GM19452 (cell line): Measurements from ENCODE around the gene LCE1B.

Source experiments
- ATAC-seq: cut with Tn5 transposase; IDR thresholded peaks from one replicate; pipeline ENCODE4 v1.9.1; 2021; ENCODE audit not compliant: unreplicated experiment

LCE1B gene, protein sequence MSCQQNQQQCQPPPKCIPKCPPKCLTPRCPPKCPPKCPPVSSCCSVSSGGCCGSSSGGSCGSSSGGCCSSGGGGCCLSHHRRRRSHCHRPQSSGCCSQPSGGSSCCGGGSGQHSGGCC

DNA sequence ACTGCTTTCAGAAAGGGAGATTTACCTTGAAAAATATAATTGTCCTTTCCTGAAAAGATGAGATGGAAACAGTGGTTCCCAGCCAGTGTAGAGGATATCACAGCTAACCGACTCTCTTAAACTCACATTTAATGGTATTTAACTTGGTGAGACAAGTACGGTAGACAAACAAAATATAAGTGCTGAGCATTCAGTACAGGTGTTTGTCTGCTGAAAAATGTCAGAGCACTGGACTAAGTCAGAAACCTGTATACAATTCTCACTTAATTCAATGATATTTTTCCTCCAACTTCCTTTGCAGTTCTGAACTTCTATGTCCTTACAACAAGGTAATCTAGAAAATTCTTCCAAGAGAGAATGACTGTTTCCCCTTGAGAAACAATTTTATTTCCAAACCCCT lies at the start of gene LCE1B:
TSS of gene LCE1B (plus strand) at position 301 of the 400 bp plus-strand sequence. CDS start 476 bp downstream, outside the sequence.
- no peak for ATAC-seq

GRCh38 chr1:152768847-152769533 lies 42.8 kb upstream of the LCE1B start:
- no peak for ATAC-seq

GRCh38 chr1:152770411-152770810 lies 41.4 kb upstream of the LCE1B start:
- ATAC-seq, result no peak

DNA sequence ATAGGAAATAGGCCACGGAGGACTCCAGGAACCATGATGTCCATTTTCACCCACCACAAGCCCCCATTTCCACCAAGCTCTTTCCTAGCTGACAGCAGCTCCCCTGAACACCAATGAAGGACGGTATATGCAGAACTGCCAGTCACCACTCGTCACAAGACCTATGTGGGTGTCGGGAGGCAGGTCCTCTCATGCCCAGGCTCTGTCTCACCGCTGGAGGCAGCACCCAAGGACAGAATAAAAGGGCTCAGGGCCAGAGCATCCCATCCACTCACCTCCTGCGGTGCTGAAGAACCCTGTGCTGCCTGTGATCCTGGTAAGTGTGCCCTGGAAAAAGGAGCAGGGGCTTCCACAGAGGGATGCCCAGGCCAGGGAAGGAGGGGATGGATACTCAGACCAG lies 36.9 kb upstream of the LCE1B start, which contains the start of gene LCE1F:
TSS of gene LCE1F (plus strand) at position 266 of the 400 bp plus-strand sequence. CDS start 1,232 bp downstream, outside the sequence.
- no peak for ATAC-seq

- ATAC-seq, result no peak
Measured at GRCh38 chr1:152776361-152776760, 35.4 kb upstream of the LCE1B start.

GRCh38 chr1:152777510-152778137 lies 34.1 kb upstream of the LCE1B start:
- ATAC-seq, result no peak

DNA sequence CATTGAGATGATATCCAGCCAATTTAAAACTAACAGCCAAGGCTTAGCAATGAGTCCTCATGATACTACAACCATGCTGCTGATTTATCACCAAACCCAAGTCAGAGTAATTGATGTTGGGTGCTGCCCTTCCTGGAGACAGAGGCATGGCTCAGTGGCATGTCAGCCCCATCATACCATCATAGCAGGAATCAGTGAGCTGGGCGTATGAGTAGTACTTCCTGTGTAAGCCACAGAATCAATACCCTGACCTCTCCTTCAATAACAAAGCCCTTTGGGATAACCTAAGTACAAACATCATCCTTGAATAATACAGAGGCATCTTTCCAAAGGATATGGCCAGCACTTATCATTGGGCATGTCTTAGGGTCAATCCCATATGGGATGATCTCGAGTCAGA lies 28.7 kb upstream of the LCE1B start:
- ATAC-seq, result no peak

DNA sequence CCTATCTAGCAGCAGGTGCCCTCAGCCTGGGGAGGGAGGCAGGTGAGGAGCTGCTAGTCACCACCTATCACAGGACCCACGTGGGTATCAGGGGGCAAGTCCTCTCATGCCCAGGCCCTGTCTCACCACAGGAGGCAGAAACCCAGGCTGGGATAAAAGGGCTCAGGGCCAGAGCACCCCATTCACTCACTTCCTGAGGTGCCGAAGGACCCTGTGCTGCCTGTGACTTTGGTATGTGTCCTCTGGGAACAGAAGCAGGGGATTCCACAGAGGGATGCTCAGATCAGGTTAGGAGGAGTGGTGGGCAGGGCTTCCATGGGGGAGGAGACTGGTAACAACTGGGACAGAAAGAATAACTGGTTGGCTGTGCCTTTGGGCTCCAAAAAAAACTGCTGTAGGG lies 25.7 kb upstream of the LCE1B start, which contains the start of gene LCE1E:
TSS of gene LCE1E (plus strand) at position 181 of the 400 bp plus-strand sequence. CDS start 1,043 bp downstream, outside the sequence.
- ATAC-seq, result no peak

GRCh38 chr1:152795686-152796085 lies 16.1 kb upstream of the LCE1B start:
- no peak for ATAC-seq

- no peak for ATAC-seq
Measured at GRCh38 chr1:152796421-152796820, 15.3 kb upstream of the LCE1B start, which contains the start of gene LCE1D. LCE1D (plus strand) TSS chr1:152796721; CDS start chr1:152797795, 1,074 bp downstream.

GRCh38 chr1:152801333-152801732 lies 10.4 kb upstream of the LCE1B start:
- no peak for ATAC-seq

DNA sequence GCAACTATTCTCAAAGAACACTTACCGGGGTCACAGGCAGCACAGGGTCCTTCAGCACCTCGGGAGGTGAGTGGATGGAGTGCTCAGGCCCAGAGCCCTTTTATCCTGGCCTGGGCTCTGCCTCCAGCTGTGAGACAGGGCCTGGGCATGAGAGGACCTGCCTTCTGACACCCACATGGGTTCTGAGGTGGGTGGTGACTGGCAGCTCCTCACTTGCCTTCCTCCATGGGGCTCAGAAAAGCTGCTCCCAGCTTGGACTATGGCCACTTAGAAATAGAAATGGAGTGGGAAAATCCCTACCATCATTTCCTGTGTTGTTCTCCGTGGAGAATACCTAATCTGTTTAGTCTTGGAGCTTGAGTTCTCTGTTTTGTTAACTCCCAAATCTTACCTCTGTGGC lies 5.2 kb upstream of the LCE1B start, which contains the start of gene LCE1C:
TSS of gene LCE1C (minus strand) at position 76 of the 400 bp plus-strand sequence. CDS start 1,173 bp downstream, outside the sequence.
- no peak for ATAC-seq

GRCh38 chr1:152811050-152811449 lies 721 bp upstream of the LCE1B start:
- ATAC-seq, result no peak

- no peak for ATAC-seq
Measured at GRCh38 chr1:152817309-152817708, 5.5 kb downstream of the LCE1B start.

DNA sequence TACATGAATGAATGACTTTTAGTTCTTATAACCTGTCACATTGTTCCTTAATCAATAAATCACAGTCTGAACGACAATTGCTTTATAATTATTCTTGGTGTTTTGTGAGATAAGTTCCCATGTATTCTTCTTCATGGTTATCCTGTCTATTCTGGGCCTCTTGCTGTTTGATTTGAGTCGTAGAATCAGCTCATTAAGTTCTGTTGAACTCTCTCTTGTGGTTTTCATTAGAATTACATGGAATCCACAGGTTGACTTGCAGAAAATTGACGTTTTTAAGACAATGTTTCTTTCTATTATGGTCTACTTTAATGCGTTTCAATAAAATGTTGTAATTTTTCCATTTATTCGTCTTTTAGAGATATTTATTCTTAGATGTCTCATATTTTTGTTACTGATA lies 11.5 kb downstream of the LCE1B start:
- no peak for ATAC-seq

- ATAC-seq, result no peak
Measured at GRCh38 chr1:152824964-152825363, 13.2 kb downstream of the LCE1B start.

- ATAC-seq, result no peak
Measured at GRCh38 chr1:152827173-152827572, 15.4 kb downstream of the LCE1B start, which contains the start of gene LCE1A. LCE1A (plus strand) TSS chr1:152827473; CDS start chr1:152827473, 0 bp downstream.

- no peak for ATAC-seq
Measured at GRCh38 chr1:152836870-152837269, 25.1 kb downstream of the LCE1B start.

DNA sequence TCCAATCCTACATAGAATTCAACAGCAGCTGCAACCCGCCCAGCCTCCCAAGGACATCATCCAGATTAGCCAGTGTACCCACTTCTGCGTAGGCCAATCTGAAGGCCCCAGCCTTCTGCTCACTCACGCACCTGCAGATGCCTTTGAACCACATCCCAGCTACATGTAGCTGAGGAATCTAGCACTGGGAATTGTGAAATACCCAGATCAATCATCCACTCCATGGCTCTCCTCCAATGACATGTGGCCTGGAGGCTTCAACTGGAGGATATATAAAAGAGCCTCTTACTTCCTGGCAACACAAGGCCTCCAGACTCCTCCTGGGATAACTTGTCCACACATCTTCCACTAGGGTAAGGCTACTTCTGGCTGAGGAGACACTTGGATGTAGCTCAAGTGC lies 30.8 kb downstream of the LCE1B start, which contains the start of gene LCE6A:
TSS of gene LCE6A (plus strand) at position 301 of the 400 bp plus-strand sequence. CDS start 665 bp downstream, outside the sequence.
- ATAC-seq, result no peak

DNA sequence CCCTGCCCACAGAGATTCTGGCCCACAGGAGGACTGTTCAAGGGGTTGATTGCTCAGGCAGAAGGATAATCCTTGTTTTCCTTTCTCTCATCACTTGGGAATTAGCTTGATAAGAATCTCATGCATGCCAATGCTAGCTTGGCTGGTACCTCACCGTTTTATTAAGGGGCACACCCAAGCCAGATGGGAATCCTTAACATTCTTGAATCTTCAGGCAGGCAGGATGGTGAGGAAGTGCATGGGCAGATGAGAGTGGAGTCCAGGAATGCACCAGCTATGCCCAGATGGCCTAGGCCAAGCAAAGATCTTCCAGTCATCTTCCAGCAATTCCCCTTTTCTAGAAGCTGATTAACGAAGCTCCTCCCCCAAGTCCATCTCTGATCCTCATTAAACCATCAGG lies 43.9 kb downstream of the LCE1B start:
- ATAC-seq, result no peak

GRCh38 chr1:152858062-152858461 lies 46.3 kb downstream of the LCE1B start:
- no peak for ATAC-seq

DNA sequence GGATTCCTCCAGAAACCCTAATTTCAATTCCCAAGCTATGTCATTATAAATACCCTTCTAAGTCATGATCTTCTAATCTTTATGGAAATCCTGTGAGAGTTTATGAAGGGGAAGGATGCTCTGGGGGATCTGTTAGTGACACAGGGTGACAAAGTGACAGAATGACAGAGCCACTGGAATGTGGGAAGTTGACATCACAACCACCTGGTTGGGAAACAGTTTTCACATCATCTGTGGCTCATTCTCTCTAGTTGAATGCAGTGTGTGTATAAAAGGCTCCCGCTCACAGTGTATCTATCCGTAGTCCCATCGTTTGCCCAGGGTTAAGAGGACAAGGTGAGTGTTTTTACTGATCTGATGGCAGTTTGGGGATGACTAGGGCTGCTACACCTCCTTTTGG lies 47.9 kb downstream of the LCE1B start, which contains the start of gene LCE7A:
TSS of gene LCE7A (plus strand) at position 301 of the 400 bp plus-strand sequence. CDS start 702 bp downstream, outside the sequence.
- no peak for ATAC-seq
